ENCODE data around the gene PDE4B. TPM values are rescaled to one million over a fixed set of nuclear protein-coding genes. Genes with fewer than 3 reads are reported as not detected.

PDE4B gene
- total and polyA plus RNA-seq, 9 of the 15 experiments (the other 6 are each of a cell fraction or from before 2014, with no cell fraction given), result 0.09 TPM; not detected in 8

- TF ChIP-seq HDAC6 (IDR thresholded peaks at IDR 0.05; ENCODE audit: low read depth, low read length) (no peak), USF1 (CRISPR knock-in tag; IDR thresholded peaks at IDR 0.05) (no peak), JUN (IDR thresholded peaks at IDR 0.05; ENCODE audit: borderline replicate concordance, low read depth, low read length) (no peak), JUN (CRISPR knock-in tag; IDR thresholded peaks at IDR 0.05; ENCODE audit: borderline replicate concordance) (no peak), ZEB2 (IDR thresholded peaks at IDR 0.05) (no peak), IFI16 (CRISPR knock-in tag; IDR thresholded peaks at IDR 0.05) (no peak), TRIM25 (IDR thresholded peaks at IDR 0.05; ENCODE audit: borderline replicate concordance) (no peak)
These were observed 186.7 kb downstream of the PDE4B start (continued) for GRCh38 chr1:65979136-65980044.

- H4K20me1 ChIP-seq (replicated peaks; ENCODE audit: control insufficient read depth, insufficient read depth, low read length), result no peaks in the 10 kb centered on the region
- no peak overlapping the region for H3K9ac ChIP-seq (ENCODE audit: insufficient read depth in 1 of 2, low read depth in 2 of 2, low read length in 2 of 2)
- FAIRE-seq (no peak), DNase-seq (ENCODE audit: extremely low read depth in 1 of 4, low spot score in 3 of 4) (no peak), ATAC-seq (no peak)
- H2AFZ ChIP-seq (ENCODE audit: low read depth, low read length), result no peak overlapping the region
- no peak overlapping the region for H3K4me3 ChIP-seq
- H3K4me1 ChIP-seq (replicated peaks in 1 of 2; ENCODE audit: control insufficient read depth in 2 of 2, insufficient read depth in 2 of 2, low read length in 2 of 2), result no peaks in the 10 kb centered on the region
- H3K4me2 ChIP-seq (ENCODE audit: insufficient read depth, low read length), result no peak overlapping the region
- ChIA-PET POLR2A (no interaction called here), CTCF (ENCODE audit: low intra/inter-chr PET ratio) (no interaction called here)
- no peak overlapping the region for H3K27ac ChIP-seq (ENCODE audit: extremely low read depth, low read depth, low read length)
- H3K27me3 ChIP-seq (ENCODE audit: control insufficient read depth in 2 of 2, insufficient read depth in 2 of 2, low read length in 2 of 2), result no peaks in the 10 kb centered on the region
- no peaks in the 10 kb centered on the region for H3K79me2 ChIP-seq (ENCODE audit: control insufficient read depth, insufficient read depth, low read length)
- H3K36me3 ChIP-seq (ENCODE audit: control insufficient read depth, insufficient read depth, low read length), result no peaks in the 10 kb centered on the region
- BruUV-seq (replicated peaks), result no TSS peak
- H3K9me3 ChIP-seq (replicated peaks; ENCODE audit: control insufficient read depth, insufficient read depth, low read depth, low read length), result peaks cover 2% of the 10 kb centered on the region; the same call in 1 of the 2 replicates
- in situ Hi-C loops (cut with MboI), result no loop called here
- no peaks in the 10 kb centered on the region for H3K9me1 ChIP-seq (ENCODE audit: control insufficient read depth, insufficient read depth, low read length)
- WGBS (ENCODE audit: insufficient coverage, low coverage, missing lambda C conversion rate), result 0% methylated on average over 2 of the region's 2 CpGs
- intact Hi-C loops (cut with micrococcal nuclease), result no loop called here
- TF ChIP-seq OTX1 (CRISPR knock-in tag; IDR thresholded peaks at IDR 0.05), result no peak
- TF ChIP-seq RBFOX2 (IDR thresholded peaks at IDR 0.05; ENCODE audit: low read depth, low read length), result no peak
- TF ChIP-seq ZNF347 (CRISPR knock-in tag; IDR thresholded peaks at IDR 0.05; ENCODE audit: low read depth), result no peak
- TF ChIP-seq ZNF354B (CRISPR knock-in tag; IDR thresholded peaks at IDR 0.05), result no peak
- no peak for TF ChIP-seq ELF2 (CRISPR knock-in tag; IDR thresholded peaks at IDR 0.05)
- TF ChIP-seq ZNF384 (IDR thresholded peaks at IDR 0.05; ENCODE audit: low read depth, low read length), result no peak
- no peak for TF ChIP-seq TCF3 (CRISPR knock-in tag; IDR thresholded peaks at IDR 0.05)
- no peak for TF ChIP-seq TOE1 (IDR thresholded peaks at IDR 0.05; ENCODE audit: borderline replicate concordance)
- no peak for TF ChIP-seq TOE1 (CRISPR knock-in tag; IDR thresholded peaks at IDR 0.05; ENCODE audit: borderline replicate concordance, low read depth)
- no peak for TF ChIP-seq TFAP4 (CRISPR knock-in tag; IDR thresholded peaks at IDR 0.05; ENCODE audit: borderline replicate concordance)
- no peak for TF ChIP-seq MXI1 (IDR thresholded peaks at IDR 0.05; ENCODE audit: low read depth, low read length)
- TF ChIP-seq NR3C1 (CRISPR knock-in tag; IDR thresholded peaks at IDR 0.05), result no peak
- TF ChIP-seq TCFL5 (CRISPR knock-in tag; conservative IDR thresholded peaks at IDR 0.05), result no peak
These were observed 187.5 kb downstream of the PDE4B start for GRCh38 chr1:65980237-65980636.
